NB4 (cell line): ENCODE measurements around the gene HOATZ.

Experiments used
- DNase-seq: peaks from one replicate; pipeline ENCODE4 v3.0.0; 2010; ENCODE audit warnings: low read depth
- H3K4me3 ChIP-seq: one replicate; pipeline ENCODE4 v1.5.1; 2011; ENCODE audit warnings: mild to moderate bottlenecking, low read depth, low read length, moderate library complexity
- CTCF ChIP-seq: IDR thresholded peaks from one replicate; pipeline ENCODE4 v1.5.1; 2012; ENCODE audit warnings: low read depth, low read length
- MAX ChIP-seq: IDR thresholded peaks from 2 replicates; pipeline ENCODE4 v1.6.1; 2011; ENCODE audit warnings: low read depth, low read length
- MYC ChIP-seq: IDR thresholded peaks from 2 replicates; pipeline ENCODE4 v1.6.1; 2011; ENCODE audit warnings: low read depth, low read length
- POLR2A ChIP-seq: IDR thresholded peaks from 2 replicates; pipeline ENCODE4 v1.6.1; 2011; ENCODE audit warnings: mild to moderate bottlenecking; ENCODE audit not compliant: insufficient read length; ENCODE audit errors: extremely low read depth

The HOATZ gene

GRCh38 chr11:111524056-111524455, 9.5 kb downstream of the HOATZ start:
- TF ChIP-seq POLR2A: no peak
- no peak for TF ChIP-seq MAX
- no peak for TF ChIP-seq CTCF
- no peak for TF ChIP-seq MYC
- no peak overlapping the region for H3K4me3 ChIP-seq
- peak; percentile 23 for DNase-seq

- no peak for DNase-seq
- TF ChIP-seq MYC: no peak
- no peak for TF ChIP-seq CTCF
- H3K4me3 ChIP-seq: no peak overlapping the region
Measured at GRCh38 chr11:111525456-111525855, 10.9 kb downstream of the HOATZ start.

- DNase-seq: no peak
- TF ChIP-seq POLR2A: no peak
- no peak overlapping the region for H3K4me3 ChIP-seq
Measured at GRCh38 chr11:111526501-111526900, 11.9 kb downstream of the HOATZ start.

- TF ChIP-seq POLR2A: no peak
- no peak for TF ChIP-seq MAX
- no peak for TF ChIP-seq CTCF
- TF ChIP-seq MYC: no peak
- DNase-seq: no peak
- H3K4me3 ChIP-seq: no peak overlapping the region
Measured at GRCh38 chr11:111527279-111527678, 12.7 kb downstream of the HOATZ start.

- TF ChIP-seq MYC (no peak), CTCF (no peak), MAX (no peak), POLR2A (no peak)
- no peak overlapping the region for H3K4me3 ChIP-seq
- no peak for DNase-seq
Measured at GRCh38 chr11:111528557-111528956, 14.0 kb downstream of the HOATZ start.

GRCh38 chr11:111530091-111530490, 15.5 kb downstream of the HOATZ start:
- DNase-seq: no peak
- TF ChIP-seq MYC (no peak), CTCF (no peak), MAX (no peak), POLR2A (no peak)
- H3K4me3 ChIP-seq: no peak overlapping the region
